ENCODE measurements around the gene INTS4.
"Not testable (repeated sequence)": the region's sequence is repeated elsewhere in the genome, so short reads cannot be mapped to it uniquely, and the experiment has no call there.

INTS4 gene

GRCh38 chr11:77876045-77876444 is 118.4 kb downstream of the INTS4 start:
- no peak for DNase-seq

- no peak for DNase-seq
Measured at GRCh38 chr11:77874206-77874605, 120.3 kb downstream of the INTS4 start.

- DNase-seq: no peak
Measured at GRCh38 chr11:77873345-77873744, 121.1 kb downstream of the INTS4 start.

GRCh38 chr11:77871855-77872254 is 122.6 kb downstream of the INTS4 start:
- DNase-seq: no peak

- no peak for DNase-seq
Measured at GRCh38 chr11:77868744-77869143, 125.7 kb downstream of the INTS4 start.

GRCh38 chr11:77866336-77866735 is 128.1 kb downstream of the INTS4 start:
- DNase-seq: no peak

- no peak for DNase-seq
Measured at GRCh38 chr11:77865805-77866204, 128.7 kb downstream of the INTS4 start.

GRCh38 chr11:77861444-77861843 is 133.0 kb downstream of the INTS4 start:
- DNase-seq: not testable (repeated sequence)

- not testable (repeated sequence) for DNase-seq
Measured at GRCh38 chr11:77857906-77858457, 136.5 kb downstream of the INTS4 start.

- DNase-seq: no peak
Measured at GRCh38 chr11:77854838-77855237, 139.6 kb downstream of the INTS4 start.

- no peak for DNase-seq
Measured at GRCh38 chr11:77851503-77851902, 143.0 kb downstream of the INTS4 start.

- DNase-seq: not testable (repeated sequence)
Measured at GRCh38 chr11:77843700-77844099, 150.8 kb downstream of the INTS4 start.

- DNase-seq: no peak
Measured at GRCh38 chr11:77842441-77843121, 151.9 kb downstream of the INTS4 start.

- DNase-seq: no peak
Measured at GRCh38 chr11:77833302-77833701, 161.2 kb downstream of the INTS4 start.

- DNase-seq: no peak
Measured at GRCh38 chr11:77828926-77829325, 165.5 kb downstream of the INTS4 start.

Data from activated naive CD4-positive, alpha-beta T cell treated with Interleukin-2 at 50 U/mL for 16 hours (primary cell).